Liver (tissue), 2 donors: ENCODE results near the gene PCED1B.

Source experiments
- FOXA1 ChIP-seq: IDR thresholded peaks from 2 replicates; pipeline ENCODE4 v1.6.1; 2016; ENCODE audit warnings: antibody characterized with exemption
- TF ChIP-seq, protein P1 (sequence below): fragments of 150-350 bp; IDR thresholded peaks from 2 replicates; pipeline ENCODE4 v1.5.1; 2017; ENCODE audit warnings: improper control_type of control experiment, low read depth, low read length; ENCODE audit not compliant: missing input control
- donor health status: healthy.

DNA sequence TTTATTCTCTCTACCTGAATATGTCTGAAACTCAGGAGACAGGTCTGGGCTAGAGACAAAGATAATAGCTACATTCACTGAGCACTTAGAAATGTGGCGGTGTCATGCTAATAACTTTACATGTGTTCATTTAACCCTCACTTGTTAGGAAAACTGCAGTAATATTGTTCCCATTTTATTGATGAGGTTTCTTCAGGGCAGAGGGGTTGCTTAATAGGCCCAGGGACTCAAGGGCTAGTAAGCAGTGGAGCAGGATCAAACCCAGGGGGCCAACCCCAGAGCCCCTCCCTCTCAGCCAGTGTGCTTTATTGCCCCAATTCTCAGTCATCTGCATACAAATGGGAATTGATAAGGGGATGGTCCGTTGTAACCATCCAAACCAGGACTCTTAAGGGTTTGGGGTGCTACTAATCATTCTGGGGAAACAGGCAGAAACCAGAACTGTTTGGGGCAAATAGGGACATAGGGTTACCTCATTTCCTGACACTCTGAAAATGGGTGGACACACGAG, 143.2 kb downstream of the PCED1B start:
- no peak for TF ChIP-seq FOXA1
- TF ChIP-seq, protein P1, sequence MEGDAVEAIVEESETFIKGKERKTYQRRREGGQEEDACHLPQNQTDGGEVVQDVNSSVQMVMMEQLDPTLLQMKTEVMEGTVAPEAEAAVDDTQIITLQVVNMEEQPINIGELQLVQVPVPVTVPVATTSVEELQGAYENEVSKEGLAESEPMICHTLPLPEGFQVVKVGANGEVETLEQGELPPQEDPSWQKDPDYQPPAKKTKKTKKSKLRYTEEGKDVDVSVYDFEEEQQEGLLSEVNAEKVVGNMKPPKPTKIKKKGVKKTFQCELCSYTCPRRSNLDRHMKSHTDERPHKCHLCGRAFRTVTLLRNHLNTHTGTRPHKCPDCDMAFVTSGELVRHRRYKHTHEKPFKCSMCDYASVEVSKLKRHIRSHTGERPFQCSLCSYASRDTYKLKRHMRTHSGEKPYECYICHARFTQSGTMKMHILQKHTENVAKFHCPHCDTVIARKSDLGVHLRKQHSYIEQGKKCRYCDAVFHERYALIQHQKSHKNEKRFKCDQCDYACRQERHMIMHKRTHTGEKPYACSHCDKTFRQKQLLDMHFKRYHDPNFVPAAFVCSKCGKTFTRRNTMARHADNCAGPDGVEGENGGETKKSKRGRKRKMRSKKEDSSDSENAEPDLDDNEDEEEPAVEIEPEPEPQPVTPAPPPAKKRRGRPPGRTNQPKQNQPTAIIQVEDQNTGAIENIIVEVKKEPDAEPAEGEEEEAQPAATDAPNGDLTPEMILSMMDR, result no peak
